Uterus (tissue), 2 donors: ENCODE measurements around the gene CLCA1.

Source experiments
- POLR2A ChIP-seq, 2 donors: fragments of 450-650 bp; IDR thresholded peaks; one replicate each; pipeline ENCODE4 v1.6.1; 2016; ENCODE audit warnings: antibody characterized with exemption in 2 of 2, mild to moderate bottlenecking in 1 of 2, moderate library complexity in 1 of 2
- TF ChIP-seq, protein P1 (sequence below), 4 experiments: fragments of 200-600 bp in 2 of 4; fragments of 450-650 bp in 2 of 4; sonication (generic) in 2 of 4; IDR thresholded peaks; one replicate each; pipeline ENCODE4 v1.5.1; 2016 to 2019; ENCODE audit warnings: antibody characterized with exemption in 4 of 4, mild to moderate bottlenecking in 2 of 4, moderate library complexity in 1 of 4

DNA sequence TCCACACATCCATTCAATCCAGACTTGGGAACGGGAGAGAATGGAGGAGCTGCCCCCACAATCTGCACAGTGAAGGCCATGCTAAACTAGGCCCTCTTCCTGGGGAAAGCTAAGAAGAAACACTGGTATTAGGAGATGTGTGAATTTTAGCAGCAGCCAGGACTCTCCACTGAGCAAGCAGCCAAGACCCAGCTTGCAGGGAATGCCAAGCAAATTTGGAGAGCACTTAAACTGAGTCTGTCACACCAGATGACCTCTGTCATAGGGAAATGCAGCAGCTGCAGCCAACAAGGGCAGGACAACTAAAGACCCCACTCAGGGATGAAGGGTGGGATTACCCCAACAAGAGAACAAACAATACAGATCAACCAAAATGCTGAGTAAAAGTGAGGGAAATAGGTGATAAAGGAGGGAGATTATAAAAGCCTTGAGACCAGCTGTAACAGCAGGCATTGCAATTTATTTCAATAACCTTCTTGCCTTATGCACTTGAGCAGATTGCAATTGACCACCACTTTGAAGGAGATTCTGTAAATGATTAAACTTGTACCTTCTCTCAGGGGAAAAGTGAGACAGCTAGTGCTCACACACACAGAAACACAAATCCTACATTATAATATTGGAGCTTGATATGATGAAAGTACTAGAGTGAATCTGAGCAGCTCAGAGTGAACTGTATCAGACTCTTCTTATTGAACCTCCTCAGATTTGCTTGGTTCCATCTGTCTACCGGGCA, 2.5 kb upstream of the CLCA1 start:
- TF ChIP-seq, protein P1, sequence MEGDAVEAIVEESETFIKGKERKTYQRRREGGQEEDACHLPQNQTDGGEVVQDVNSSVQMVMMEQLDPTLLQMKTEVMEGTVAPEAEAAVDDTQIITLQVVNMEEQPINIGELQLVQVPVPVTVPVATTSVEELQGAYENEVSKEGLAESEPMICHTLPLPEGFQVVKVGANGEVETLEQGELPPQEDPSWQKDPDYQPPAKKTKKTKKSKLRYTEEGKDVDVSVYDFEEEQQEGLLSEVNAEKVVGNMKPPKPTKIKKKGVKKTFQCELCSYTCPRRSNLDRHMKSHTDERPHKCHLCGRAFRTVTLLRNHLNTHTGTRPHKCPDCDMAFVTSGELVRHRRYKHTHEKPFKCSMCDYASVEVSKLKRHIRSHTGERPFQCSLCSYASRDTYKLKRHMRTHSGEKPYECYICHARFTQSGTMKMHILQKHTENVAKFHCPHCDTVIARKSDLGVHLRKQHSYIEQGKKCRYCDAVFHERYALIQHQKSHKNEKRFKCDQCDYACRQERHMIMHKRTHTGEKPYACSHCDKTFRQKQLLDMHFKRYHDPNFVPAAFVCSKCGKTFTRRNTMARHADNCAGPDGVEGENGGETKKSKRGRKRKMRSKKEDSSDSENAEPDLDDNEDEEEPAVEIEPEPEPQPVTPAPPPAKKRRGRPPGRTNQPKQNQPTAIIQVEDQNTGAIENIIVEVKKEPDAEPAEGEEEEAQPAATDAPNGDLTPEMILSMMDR (IDR thresholded peaks at IDR 0.05), result no peak
- no peak for TF ChIP-seq POLR2A (IDR thresholded peaks at IDR 0.05)
